ENCODE data around the gene RBM47.
"Not testable (repeated sequence)": the region's sequence is repeated elsewhere in the genome, so short reads cannot be mapped to it uniquely, and the experiment has no call there.

RBM47 gene

DNA sequence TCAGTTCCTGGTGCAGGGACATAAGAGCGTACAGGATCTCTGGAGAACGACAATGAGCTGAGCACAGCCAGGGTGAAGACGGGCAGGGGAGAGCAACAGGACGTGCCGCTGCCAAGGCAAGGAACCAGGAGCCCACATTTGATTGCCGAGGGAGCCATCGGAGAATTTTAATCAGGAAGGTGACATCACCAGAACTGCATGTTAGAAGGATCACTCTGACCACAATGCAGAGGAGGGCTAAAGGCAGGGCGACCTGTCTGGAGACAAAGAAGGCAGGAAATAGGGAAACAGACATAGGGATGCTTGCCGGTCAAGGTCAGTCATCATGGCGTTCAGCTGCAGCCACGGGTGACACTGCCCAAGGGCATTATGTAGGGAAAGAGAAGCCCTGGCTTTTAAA is 81.4 kb downstream of the RBM47 start:
- no peaks in the 10 kb centered on the region for H3K27me3 ChIP-seq (ENCODE audit: insufficient read depth, low read length)
- no peaks in the 10 kb centered on the region for H3K9me3 ChIP-seq (ENCODE audit: insufficient read depth, low read depth, low read length)
- no peak overlapping the region for H3K9ac ChIP-seq (ENCODE audit: low read depth, low read length)
- whole genome bisulfite sequencing, result 90% methylated on average over 11 of the region's 11 CpGs
- peaks cover 19% of the 10 kb centered on the region for H3K36me3 ChIP-seq (ENCODE audit: insufficient read depth, low read length)
- H3K4me3 ChIP-seq (ENCODE audit: low read length), result no peak overlapping the region
- peaks cover 11% of the 10 kb centered on the region; the same call in 1 of the 2 replicates for H3K4me1 ChIP-seq (ENCODE audit: insufficient read depth, low read length)
- H3K27ac ChIP-seq (ENCODE audit: low read depth, low read length), result no peak overlapping the region

GRCh38 chr4:40547789-40548132 is 81.9 kb downstream of the RBM47 start:
- peaks cover 24% of the 10 kb centered on the region for H3K36me3 ChIP-seq (ENCODE audit: insufficient read depth, low read length)
- no peaks in the 10 kb centered on the region for H3K9me3 ChIP-seq (ENCODE audit: insufficient read depth, low read depth, low read length)
- no peak overlapping the region for H3K4me3 ChIP-seq (ENCODE audit: low read length)
- peaks cover 11% of the 10 kb centered on the region; the same call in 1 of the 2 replicates for H3K4me1 ChIP-seq (ENCODE audit: insufficient read depth, low read length)
- no peak overlapping the region for H3K9ac ChIP-seq (ENCODE audit: low read depth, low read length)
- WGBS, result 95% methylated on average over 2 of the region's 2 CpGs
- H3K27ac ChIP-seq (ENCODE audit: low read depth, low read length), result no peak overlapping the region
- H3K27me3 ChIP-seq (ENCODE audit: insufficient read depth, low read length), result no peaks in the 10 kb centered on the region

DNA sequence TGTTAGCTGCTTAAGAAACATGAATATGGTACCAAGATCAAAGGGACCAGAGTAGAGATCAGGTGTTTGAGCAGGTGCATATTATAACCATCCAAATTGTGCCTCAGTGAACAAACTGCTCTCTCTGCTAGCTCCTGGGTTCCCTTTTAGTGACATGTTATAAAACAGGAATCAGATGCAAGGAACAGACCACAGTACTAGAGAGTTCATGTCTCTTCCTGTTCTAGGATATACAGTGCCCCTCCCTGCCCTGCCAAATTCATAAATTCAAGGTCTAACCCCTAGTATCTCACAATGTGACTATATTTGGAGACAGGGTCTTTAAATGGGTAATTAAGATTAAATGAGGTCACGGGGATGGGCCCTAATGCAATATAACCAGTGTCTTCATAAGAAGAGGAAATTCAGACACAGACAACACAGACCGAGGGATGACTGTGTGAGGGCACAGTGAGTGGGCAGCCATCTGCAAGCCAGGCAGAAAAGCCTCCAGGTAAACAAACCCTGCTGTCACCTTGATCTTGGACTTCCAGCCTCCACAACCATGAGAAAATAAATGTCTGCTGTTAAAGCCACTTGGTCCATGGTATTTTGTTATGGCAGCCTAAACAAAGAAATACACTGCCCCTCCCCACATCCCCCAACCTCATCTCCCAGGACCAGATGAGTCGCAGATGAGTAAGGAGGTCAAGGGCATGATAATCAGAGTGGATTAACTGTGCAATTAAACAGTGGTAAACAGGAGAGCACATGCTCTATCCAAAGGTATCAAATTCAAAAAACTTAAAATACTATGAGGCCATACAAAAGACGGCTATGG is 82.5 kb downstream of the RBM47 start:
- peaks cover 28% of the 10 kb centered on the region for H3K36me3 ChIP-seq (ENCODE audit: insufficient read depth, low read length)
- H3K4me1 ChIP-seq (ENCODE audit: insufficient read depth, low read length), result peaks cover 11% of the 10 kb centered on the region; the same call in 1 of the 2 replicates
- no peak overlapping the region for H3K4me3 ChIP-seq (ENCODE audit: low read length)
- 90% methylated on average over 3 of the region's 4 CpGs for WGBS
- H3K9me3 ChIP-seq (ENCODE audit: insufficient read depth, low read depth, low read length), result no peaks in the 10 kb centered on the region
- H3K27me3 ChIP-seq (ENCODE audit: insufficient read depth, low read length), result no peaks in the 10 kb centered on the region
- H3K27ac ChIP-seq (ENCODE audit: low read depth, low read length), result no peak overlapping the region
- no peak overlapping the region for H3K9ac ChIP-seq (ENCODE audit: low read depth, low read length)

GRCh38 chr4:40546506-40546905 is 83.2 kb downstream of the RBM47 start:
- H3K4me3 ChIP-seq (ENCODE audit: low read length), result no peak overlapping the region
- no peak overlapping the region for H3K27ac ChIP-seq (ENCODE audit: low read depth, low read length)
- no peak overlapping the region for H3K9ac ChIP-seq (ENCODE audit: low read depth, low read length)
- WGBS, result 96% methylated on average over 4 of the region's 4 CpGs
- no peaks in the 10 kb centered on the region for H3K9me3 ChIP-seq (ENCODE audit: insufficient read depth, low read depth, low read length)
- peaks cover 34% of the 10 kb centered on the region for H3K36me3 ChIP-seq (ENCODE audit: insufficient read depth, low read length)
- peaks cover 11% of the 10 kb centered on the region; the same call in 1 of the 2 replicates for H3K4me1 ChIP-seq (ENCODE audit: insufficient read depth, low read length)
- H3K27me3 ChIP-seq (ENCODE audit: insufficient read depth, low read length), result no peaks in the 10 kb centered on the region

GRCh38 chr4:40545487-40545886 is 84.2 kb downstream of the RBM47 start:
- H3K4me3 ChIP-seq (ENCODE audit: low read length); H3K9me3 ChIP-seq (ENCODE audit: insufficient read depth, low read depth, low read length); H3K27me3 ChIP-seq (ENCODE audit: insufficient read depth, low read length); H3K4me1 ChIP-seq (ENCODE audit: insufficient read depth, low read length); H3K27ac ChIP-seq (ENCODE audit: low read depth, low read length); H3K9ac ChIP-seq (ENCODE audit: low read depth, low read length): not testable (repeated sequence)
- WGBS, result 95% methylated on average over 5 of the region's 6 CpGs
- peaks cover 34% of the 10 kb centered on the region for H3K36me3 ChIP-seq (ENCODE audit: insufficient read depth, low read length)

GRCh38 chr4:40544221-40544620 is 85.4 kb downstream of the RBM47 start:
- H3K4me3 ChIP-seq (ENCODE audit: low read length), result no peak overlapping the region
- H3K27me3 ChIP-seq (ENCODE audit: insufficient read depth, low read length), result no peaks in the 10 kb centered on the region
- H3K9me3 ChIP-seq (ENCODE audit: insufficient read depth, low read depth, low read length), result no peaks in the 10 kb centered on the region
- H3K27ac ChIP-seq (ENCODE audit: low read depth, low read length), result no peak overlapping the region
- peaks cover 39% of the 10 kb centered on the region for H3K36me3 ChIP-seq (ENCODE audit: insufficient read depth, low read length)
- peaks cover 8% of the 10 kb centered on the region; the same call in 1 of the 2 replicates for H3K4me1 ChIP-seq (ENCODE audit: insufficient read depth, low read length)
- no peak overlapping the region for H3K9ac ChIP-seq (ENCODE audit: low read depth, low read length)
- 89% methylated on average over 7 of the region's 7 CpGs for WGBS

DNA sequence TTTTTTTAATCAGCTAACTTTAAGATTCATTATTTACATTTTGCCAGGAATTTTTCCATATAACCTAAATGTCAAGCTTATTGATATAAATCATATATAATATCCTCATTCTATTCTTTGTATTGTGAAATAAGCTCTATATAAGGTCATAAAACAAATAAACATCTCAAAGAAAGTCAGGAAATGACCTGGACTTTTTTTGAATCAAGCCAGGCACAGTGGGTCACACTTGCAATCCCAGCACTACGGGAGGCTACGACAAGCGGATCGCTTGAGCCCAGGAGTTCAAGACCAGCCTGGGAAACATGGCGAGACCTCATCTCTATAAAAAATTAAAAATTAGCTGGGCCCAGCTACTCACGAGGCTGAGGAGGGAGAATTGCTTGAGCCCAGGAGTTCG is 88.9 kb downstream of the RBM47 start:
- no peak overlapping the region for H3K27ac ChIP-seq (ENCODE audit: low read depth, low read length)
- H3K9ac ChIP-seq (ENCODE audit: low read depth, low read length), result no peak overlapping the region
- H3K27me3 ChIP-seq (ENCODE audit: insufficient read depth, low read length), result no peaks in the 10 kb centered on the region
- WGBS, result 94% methylated on average over 7 of the region's 7 CpGs
- no peak overlapping the region for H3K4me3 ChIP-seq (ENCODE audit: low read length)
- peaks cover 8% of the 10 kb centered on the region; the same call in 1 of the 2 replicates for H3K4me1 ChIP-seq (ENCODE audit: insufficient read depth, low read length)
- H3K9me3 ChIP-seq (ENCODE audit: insufficient read depth, low read depth, low read length), result no peaks in the 10 kb centered on the region
- H3K36me3 ChIP-seq (ENCODE audit: insufficient read depth, low read length), result peaks cover 42% of the 10 kb centered on the region

DNA sequence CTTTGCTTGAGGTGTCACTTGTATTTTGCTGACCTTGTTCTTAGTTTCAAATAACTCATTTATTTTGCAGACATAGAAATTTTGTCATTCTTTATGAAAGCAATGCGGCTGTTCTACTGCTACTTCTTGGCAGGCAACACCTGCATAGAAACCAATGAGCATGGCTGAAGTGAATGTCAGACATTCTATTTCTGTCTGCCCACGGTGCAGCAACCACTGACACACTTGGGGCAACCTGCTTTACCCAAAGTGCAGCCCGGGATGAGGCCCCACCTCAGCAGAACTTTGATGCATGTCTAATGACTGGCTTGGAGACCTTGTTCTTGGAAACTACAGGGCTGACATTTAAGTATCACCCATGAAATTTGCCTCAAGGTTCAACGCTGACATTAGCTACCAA is 93.6 kb downstream of the RBM47 start:
- H3K9ac ChIP-seq (ENCODE audit: low read depth, low read length), result no peak overlapping the region
- H3K27ac ChIP-seq (ENCODE audit: low read depth, low read length), result no peak overlapping the region
- H3K4me3 ChIP-seq (ENCODE audit: low read length), result no peak overlapping the region
- no peaks in the 10 kb centered on the region for H3K27me3 ChIP-seq (ENCODE audit: insufficient read depth, low read length)
- no peaks in the 10 kb centered on the region for H3K4me1 ChIP-seq (ENCODE audit: insufficient read depth, low read length)
- whole genome bisulfite sequencing, result 95% methylated on average over 4 of the region's 4 CpGs
- no peaks in the 10 kb centered on the region for H3K9me3 ChIP-seq (ENCODE audit: insufficient read depth, low read depth, low read length)
- peaks cover 26% of the 10 kb centered on the region for H3K36me3 ChIP-seq (ENCODE audit: insufficient read depth, low read length)

GRCh38 chr4:40531636-40532023 is 98.0 kb downstream of the RBM47 start:
- 100% methylated on average over 3 of the region's 3 CpGs for WGBS
- Histone ChIP-seq H3K4me3 (ENCODE audit: low read length) (no peak overlapping the region), H3K4me1 (ENCODE audit: insufficient read depth, low read length) (no peaks in the 10 kb centered on the region), H3K9ac (ENCODE audit: low read depth, low read length) (no peak overlapping the region), H3K36me3 (ENCODE audit: insufficient read depth, low read length) (peaks cover 12% of the 10 kb centered on the region), H3K27me3 (ENCODE audit: insufficient read depth, low read length) (no peaks in the 10 kb centered on the region), H3K9me3 (ENCODE audit: insufficient read depth, low read depth, low read length) (no peaks in the 10 kb centered on the region), H3K27ac (ENCODE audit: low read depth, low read length) (no peak overlapping the region)

- Histone ChIP-seq H3K4me1 (ENCODE audit: insufficient read depth, low read length) (peaks cover 2% of the 10 kb centered on the region), H3K27me3 (ENCODE audit: insufficient read depth, low read length) (no peaks in the 10 kb centered on the region), H3K4me3 (ENCODE audit: low read length) (no peak overlapping the region), H3K9me3 (ENCODE audit: insufficient read depth, low read depth, low read length) (no peaks in the 10 kb centered on the region), H3K27ac (ENCODE audit: low read depth, low read length) (no peak overlapping the region), H3K9ac (ENCODE audit: low read depth, low read length) (no peak overlapping the region), H3K36me3 (ENCODE audit: insufficient read depth, low read length) (peaks cover 12% of the 10 kb centered on the region)
- 95% methylated on average over 10 of the region's 10 CpGs for WGBS
Observed at GRCh38 chr4:40530961-40531635, 98.6 kb downstream of the RBM47 start.

- H3K4me3 ChIP-seq (ENCODE audit: low read length), result no peak overlapping the region
- peaks cover 10% of the 10 kb centered on the region for H3K36me3 ChIP-seq (ENCODE audit: insufficient read depth, low read length)
- no peak overlapping the region; the same call in 1 of the 2 replicates for H3K27ac ChIP-seq (ENCODE audit: low read depth, low read length)
- no peaks in the 10 kb centered on the region for H3K9me3 ChIP-seq (ENCODE audit: insufficient read depth, low read depth, low read length)
- H3K27me3 ChIP-seq (ENCODE audit: insufficient read depth, low read length), result no peaks in the 10 kb centered on the region
- WGBS, result 95% methylated on average over 1 of the region's 1 CpG
- no peak overlapping the region for H3K9ac ChIP-seq (ENCODE audit: low read depth, low read length)
- H3K4me1 ChIP-seq (ENCODE audit: insufficient read depth, low read length), result peaks cover 14% of the 10 kb centered on the region
Observed at GRCh38 chr4:40526741-40527140, 102.9 kb downstream of the RBM47 start.
